KMS-11 (cell line): ENCODE data around the gene MKRN2.

ENCODE experiments used
- H2AFZ ChIP-seq: fragments of 200-600 bp; sonication (generic); 2 replicates; pipeline ENCODE4 v1.6.1; 2016; ENCODE audit warnings: antibody characterized with exemption, mixed run types, low read depth
- H3K27ac ChIP-seq: fragments of 200-600 bp; sonication (generic); 2 replicates; pipeline ENCODE4 v1.6.1; 2016; ENCODE audit warnings: mild to moderate bottlenecking, mixed run types
- H3K27me3 ChIP-seq: fragments of 200-600 bp; sonication (generic); 2 replicates; pipeline ENCODE4 v1.6.1; 2017; ENCODE audit warnings: mild to moderate bottlenecking, low read depth, mixed run types, moderate library complexity; ENCODE audit not compliant: insufficient read depth
- H3K36me3 ChIP-seq: fragments of 200-600 bp; sonication (generic); 2 replicates; pipeline ENCODE4 v1.6.1; 2017; ENCODE audit warnings: mild to moderate bottlenecking, mixed run types; ENCODE audit not compliant: insufficient read depth
- H3K4me1 ChIP-seq: fragments of 200-600 bp; sonication (generic); 2 replicates; pipeline ENCODE4 v1.6.1; 2016; ENCODE audit warnings: mild to moderate bottlenecking, low read depth, mixed run types; ENCODE audit not compliant: poor library complexity, severe bottlenecking
- H3K4me2 ChIP-seq: fragments of 200-600 bp; sonication (generic); 2 replicates; pipeline ENCODE4 v1.7.0; 2016; ENCODE audit warnings: mild to moderate bottlenecking, mixed run types
- H3K4me3 ChIP-seq: fragments of 200-600 bp; sonication (generic); IDR thresholded peaks from 2 replicates; pipeline ENCODE4 v1.6.1; 2017; ENCODE audit warnings: low read depth, low read length, mixed read lengths; ENCODE audit not compliant: insufficient read depth
- H3K79me2 ChIP-seq: fragments of 200-600 bp; sonication (generic); 2 replicates; pipeline ENCODE4 v1.6.1; 2016; ENCODE audit warnings: low read depth, mixed run types; ENCODE audit not compliant: insufficient read depth
- H3K9ac ChIP-seq: fragments of 200-600 bp; sonication (generic); 2 replicates; pipeline ENCODE4 v1.6.1; 2016; ENCODE audit warnings: mild to moderate bottlenecking, mixed run types
- H4K20me1 ChIP-seq: fragments of 200-600 bp; sonication (generic); 2 replicates; pipeline ENCODE4 v1.6.1; 2016; ENCODE audit warnings: mild to moderate bottlenecking, mixed run types; ENCODE audit not compliant: insufficient read depth
- CTCF ChIP-seq: fragments of 200-600 bp; sonication (generic); conservative IDR thresholded peaks from 2 replicates; pipeline ENCODE4 v1.6.1; 2017; ENCODE audit warnings: low read depth, mild to moderate bottlenecking, antibody characterized with exemption, low read length, moderate library complexity, mixed read lengths

Gene MKRN2

GRCh38 chr3:12577379-12577778, 20.5 kb downstream of the MKRN2 start:
- no peak for TF ChIP-seq CTCF
- H3K36me3 ChIP-seq = no peaks in the 10 kb centered on the region
- H4K20me1 ChIP-seq = no peaks in the 10 kb centered on the region
- no peak overlapping the region for H3K4me2 ChIP-seq
- no peak overlapping the region for H3K27ac ChIP-seq
- no peaks in the 10 kb centered on the region for H3K4me1 ChIP-seq
- no peak overlapping the region for H2AFZ ChIP-seq
- H3K9ac ChIP-seq = no peak overlapping the region
- H3K4me3 ChIP-seq = no peak overlapping the region
- no peaks in the 10 kb centered on the region for H3K27me3 ChIP-seq
- H3K79me2 ChIP-seq = no peaks in the 10 kb centered on the region

- H3K9ac ChIP-seq = no peak overlapping the region
- H3K36me3 ChIP-seq = no peaks in the 10 kb centered on the region
- H3K4me3 ChIP-seq = no peak overlapping the region
- H3K27me3 ChIP-seq = no peaks in the 10 kb centered on the region
- H2AFZ ChIP-seq = no peak overlapping the region
- no peak for TF ChIP-seq CTCF
- H3K27ac ChIP-seq = no peak overlapping the region
- H3K79me2 ChIP-seq = no peaks in the 10 kb centered on the region
- H3K4me1 ChIP-seq = no peaks in the 10 kb centered on the region
- H4K20me1 ChIP-seq = no peaks in the 10 kb centered on the region
- no peak overlapping the region for H3K4me2 ChIP-seq
These were observed 21.9 kb downstream of the MKRN2 start for GRCh38 chr3:12578742-12579141.

- Histone ChIP-seq H3K27ac (no peak overlapping the region), H3K4me3 (no peak overlapping the region)
These were observed 22.6 kb downstream of the MKRN2 start for GRCh38 chr3:12579456-12579855.

GRCh38 chr3:12579905-12580304, 23.0 kb downstream of the MKRN2 start:
- Histone ChIP-seq H3K9ac (no peak overlapping the region), H3K27me3 (no peaks in the 10 kb centered on the region), H3K4me3 (no peak overlapping the region), H3K4me1 (no peaks in the 10 kb centered on the region), H3K4me2 (no peak overlapping the region), H2AFZ (no peak overlapping the region), H3K79me2 (no peaks in the 10 kb centered on the region), H4K20me1 (no peaks in the 10 kb centered on the region), H3K36me3 (no peaks in the 10 kb centered on the region), H3K27ac (no peak overlapping the region)
- no peak for TF ChIP-seq CTCF

More at GRCh38 chr3:12579456-12579855, 22.6 kb downstream of the MKRN2 start:
- no peaks in the 10 kb centered on the region for H4K20me1 ChIP-seq
- H3K4me2 ChIP-seq = no peak overlapping the region
- no peaks in the 10 kb centered on the region for H3K36me3 ChIP-seq
- H2AFZ ChIP-seq = no peak overlapping the region
- H3K79me2 ChIP-seq = no peaks in the 10 kb centered on the region
- no peaks in the 10 kb centered on the region for H3K4me1 ChIP-seq
- H3K27me3 ChIP-seq = no peaks in the 10 kb centered on the region
- TF ChIP-seq CTCF = no peak
- H3K9ac ChIP-seq = no peak overlapping the region
